Esophagus muscularis mucosa (tissue), 4 donors: ENCODE data around the gene SPON1.

Source experiments
- EP300 ChIP-seq: sonication (generic); formaldehyde crosslinking; IDR thresholded peaks from one replicate; pipeline ENCODE4 v1.6.1; 2017; ENCODE audit warnings: antibody characterized with exemption
- POLR2A ChIP-seq: fragments of 450-650 bp; IDR thresholded peaks from one replicate; pipeline ENCODE4 v1.6.1; 2017; ENCODE audit warnings: antibody characterized with exemption, moderate library complexity, mild to moderate bottlenecking, low read depth
- POLR2AphosphoS5 ChIP-seq, 2 donors: sonication (generic); formaldehyde crosslinking; IDR thresholded peaks; one replicate each; pipeline ENCODE4 v1.6.1; 2017; ENCODE audit warnings: antibody characterized with exemption in 2 of 2
- TF ChIP-seq, protein P1 (sequence below), 3 experiments: fragments of 200-600 bp in 2 of 3; fragments of 450-650 bp in 1 of 3; sonication (generic) in 2 of 3; IDR thresholded peaks; one replicate each; pipeline ENCODE4 v1.5.1; 2017 to 2019; ENCODE audit warnings: antibody characterized with exemption in 3 of 3, mild to moderate bottlenecking in 2 of 3, moderate library complexity in 1 of 3

DNA sequence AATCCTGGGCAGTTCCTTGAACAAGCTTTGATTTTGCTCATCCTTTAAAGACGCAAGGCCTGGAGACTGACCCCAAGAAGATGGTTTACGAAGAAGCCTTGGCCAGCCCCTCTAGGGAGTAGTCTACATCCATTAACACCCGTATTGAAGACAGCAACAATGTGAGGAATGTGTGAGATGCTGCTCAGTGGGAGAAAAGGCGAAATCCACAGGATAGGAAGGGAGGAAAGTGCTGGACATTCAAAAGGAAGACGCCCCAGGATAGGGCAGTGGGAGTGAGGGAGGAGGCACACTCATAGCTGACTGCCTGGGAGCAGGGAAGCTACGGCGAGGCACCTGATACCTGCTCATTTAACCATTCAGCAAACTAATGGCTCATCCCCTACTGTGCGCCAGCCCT is 282.4 kb downstream of the SPON1 start:
- TF ChIP-seq, protein P1, sequence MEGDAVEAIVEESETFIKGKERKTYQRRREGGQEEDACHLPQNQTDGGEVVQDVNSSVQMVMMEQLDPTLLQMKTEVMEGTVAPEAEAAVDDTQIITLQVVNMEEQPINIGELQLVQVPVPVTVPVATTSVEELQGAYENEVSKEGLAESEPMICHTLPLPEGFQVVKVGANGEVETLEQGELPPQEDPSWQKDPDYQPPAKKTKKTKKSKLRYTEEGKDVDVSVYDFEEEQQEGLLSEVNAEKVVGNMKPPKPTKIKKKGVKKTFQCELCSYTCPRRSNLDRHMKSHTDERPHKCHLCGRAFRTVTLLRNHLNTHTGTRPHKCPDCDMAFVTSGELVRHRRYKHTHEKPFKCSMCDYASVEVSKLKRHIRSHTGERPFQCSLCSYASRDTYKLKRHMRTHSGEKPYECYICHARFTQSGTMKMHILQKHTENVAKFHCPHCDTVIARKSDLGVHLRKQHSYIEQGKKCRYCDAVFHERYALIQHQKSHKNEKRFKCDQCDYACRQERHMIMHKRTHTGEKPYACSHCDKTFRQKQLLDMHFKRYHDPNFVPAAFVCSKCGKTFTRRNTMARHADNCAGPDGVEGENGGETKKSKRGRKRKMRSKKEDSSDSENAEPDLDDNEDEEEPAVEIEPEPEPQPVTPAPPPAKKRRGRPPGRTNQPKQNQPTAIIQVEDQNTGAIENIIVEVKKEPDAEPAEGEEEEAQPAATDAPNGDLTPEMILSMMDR (IDR thresholded peaks at IDR 0.05): no peak
- TF ChIP-seq POLR2A (no peak), POLR2AphosphoS5 (IDR thresholded peaks at IDR 0.05) (no peak), EP300 (no peak)
